Activated B cell treated with CpG ODN at 0.5 μM for 24 hours (primary cell): ENCODE results near the gene C14orf180. TPM values are rescaled to one million over a fixed set of nuclear protein-coding genes. Genes with fewer than 3 reads are reported as not detected.

Experiments
- ATAC-seq: fragments of 200-7000 bp; cut with Tn5 transposase; one replicate; pipeline ENCODE4 v1.10.0; 2021; ENCODE audit warnings: low read depth, mild to moderate bottlenecking, moderate library complexity
- CTCF ChIA-PET: fragments of 350-600 bp; sonication (Branson Sonifier 250); formaldehyde crosslinking; loops from one replicate; lab custom pipeline; 2021; ENCODE audit warnings: antibody characterized with exemption; lab: Charles Lee
- POLR2A ChIA-PET: fragments of 350-600 bp; sonication (Branson Sonifier 250); formaldehyde crosslinking; loops from one replicate; lab custom pipeline; 2021; ENCODE audit warnings: antibody characterized with exemption; lab: Charles Lee
- DNase-seq: peaks from one replicate; pipeline ENCODE4 v3.0.0; 2022
- H3K27ac Mint-ChIP-seq: one replicate; pipeline ENCODE4 v1.8.0; 2020; ENCODE audit warnings: mixed read lengths
- H3K27me3 Mint-ChIP-seq: one replicate; pipeline ENCODE4 v1.8.0; 2021; ENCODE audit warnings: mixed read lengths
- H3K36me3 Mint-ChIP-seq: one replicate; pipeline ENCODE4 v1.8.0; 2021; ENCODE audit warnings: low read depth, mixed read lengths
- H3K4me1 Mint-ChIP-seq: one replicate; pipeline ENCODE4 v1.8.0; 2021; ENCODE audit warnings: mixed read lengths
- H3K4me3 Mint-ChIP-seq: one replicate; pipeline ENCODE4 v1.8.0; 2020; ENCODE audit warnings: mild to moderate bottlenecking, mixed read lengths
- H3K9me3 Mint-ChIP-seq: one replicate; pipeline ENCODE4 v1.8.0; 2020; ENCODE audit warnings: mixed read lengths
- CTCF ChIP-seq: fragments of 200-600 bp; IDR thresholded peaks from one replicate; pipeline ENCODE4 v1.8.0; 2022; ENCODE audit warnings: antibody characterized with exemption, mild to moderate bottlenecking
- intact Hi-C: fragments of 100-400 bp; cut with micrococcal nuclease; formaldehyde crosslinking; loops from one replicate; pipeline ENCODE4 v1.15.1; 2024
- total RNA-seq: library from RNA; stranded (reverse); gene quantifications from 2 replicates; pipeline ENCODE4 v1.2.3, GENCODE V29; 2022

C14orf180 gene
- total RNA-seq, 1 donor from 2014 or later, result not detected

- ChIA-PET POLR2A (no interaction called here), CTCF (no interaction called here)
- peaks cover 12% of the 10 kb centered on the region for H3K27me3 Mint-ChIP-seq
- no peak for DNase-seq
- no peaks in the 10 kb centered on the region for H3K4me1 Mint-ChIP-seq
- H3K27ac Mint-ChIP-seq, result no peak overlapping the region
- H3K36me3 Mint-ChIP-seq, result no peaks in the 10 kb centered on the region
- ATAC-seq, result no peak
- intact Hi-C loops, result no loop called here
- no peak for TF ChIP-seq CTCF
- no peak overlapping the region for H3K4me3 Mint-ChIP-seq
- no peaks in the 10 kb centered on the region for H3K9me3 Mint-ChIP-seq
These were observed 23.1 kb upstream of the C14orf180 start for GRCh38 chr14:104556256-104557021.

- ChIA-PET POLR2A (no interaction called here), CTCF (no interaction called here)
- Mint-ChIP-seq H3K4me3 (no peak overlapping the region), H3K36me3 (no peaks in the 10 kb centered on the region), H3K27ac (no peak overlapping the region), H3K9me3 (no peaks in the 10 kb centered on the region), H3K4me1 (no peaks in the 10 kb centered on the region), H3K27me3 (peaks cover 16% of the 10 kb centered on the region)
- no peak for TF ChIP-seq CTCF
- DNase-seq (no peak), ATAC-seq (no peak)
- intact Hi-C loops, result no loop called here
These were observed 22.5 kb upstream of the C14orf180 start for GRCh38 chr14:104557086-104557485.

GRCh38 chr14:104557766-104558165, 21.8 kb upstream of the C14orf180 start:
- Mint-ChIP-seq H3K36me3 (no peaks in the 10 kb centered on the region), H3K9me3 (no peaks in the 10 kb centered on the region), H3K4me3 (no peak overlapping the region), H3K27ac (no peak overlapping the region), H3K4me1 (no peaks in the 10 kb centered on the region), H3K27me3 (peaks cover 13% of the 10 kb centered on the region)
- intact Hi-C loops, result no loop called here
- CTCF ChIA-PET, result no interaction called here
- no peak for ATAC-seq
- POLR2A ChIA-PET, result no interaction called here
- TF ChIP-seq CTCF, result no peak
- no peak for DNase-seq

- intact Hi-C loops, result no loop called here
- no peak for TF ChIP-seq CTCF
- H3K4me1 Mint-ChIP-seq, result no peaks in the 10 kb centered on the region
- no peaks in the 10 kb centered on the region for H3K9me3 Mint-ChIP-seq
- no peaks in the 10 kb centered on the region for H3K36me3 Mint-ChIP-seq
- ChIA-PET POLR2A (no interaction called here), CTCF (no interaction called here)
- peaks cover 7% of the 10 kb centered on the region for H3K27me3 Mint-ChIP-seq
- no peak for DNase-seq
- H3K27ac Mint-ChIP-seq, result no peak overlapping the region
- no peak overlapping the region for H3K4me3 Mint-ChIP-seq
- no peak for ATAC-seq
These were observed 21.1 kb upstream of the C14orf180 start for GRCh38 chr14:104558231-104559027.

GRCh38 chr14:104559028-104559803, 20.3 kb upstream of the C14orf180 start:
- ChIA-PET CTCF (no interaction called here), POLR2A (no interaction called here)
- no peak for TF ChIP-seq CTCF
- Mint-ChIP-seq H3K4me1 (peaks cover 5% of the 10 kb centered on the region), H3K36me3 (no peaks in the 10 kb centered on the region), H3K4me3 (no peak overlapping the region), H3K27me3 (peaks cover 9% of the 10 kb centered on the region), H3K9me3 (no peaks in the 10 kb centered on the region), H3K27ac (no peak overlapping the region)
- ATAC-seq, result no peak
- intact Hi-C loops, result no loop called here
- DNase-seq, result no peak
